Mesendoderm (in vitro differentiated cells): ENCODE measurements around the gene CERS6.

Experiments
- DNase-seq: peaks from one replicate; pipeline ENCODE4 v3.0.0; 2013
- H2AK5ac ChIP-seq: 2 replicates; pipeline ENCODE4 v1.6.1; 2013; ENCODE audit warnings: low read length, inconsistent platforms
- H2BK120ac ChIP-seq: 2 replicates; pipeline ENCODE4 v1.6.1; 2013; ENCODE audit warnings: low read depth, mild to moderate bottlenecking, low read length, moderate library complexity, mixed read lengths
- H2BK15ac ChIP-seq: replicated peaks from 2 replicates; pipeline ENCODE4 v1.6.1; 2013; ENCODE audit warnings: low read depth, mild to moderate bottlenecking, moderate library complexity
- H2BK5ac ChIP-seq: 2 replicates; pipeline ENCODE4 v1.6.1; 2013; ENCODE audit warnings: low read length, inconsistent platforms
- H3K18ac ChIP-seq: 2 replicates; pipeline ENCODE4 v1.6.1; 2013; ENCODE audit warnings: mild to moderate bottlenecking, low read length, mixed read lengths
- H3K23ac ChIP-seq: one replicate; pipeline ENCODE4 v1.6.1; 2013; ENCODE audit warnings: low read length
- H3K27ac ChIP-seq: 2 replicates; pipeline ENCODE4 v1.5.1; 2013; ENCODE audit warnings: low read depth, mild to moderate bottlenecking, inconsistent platforms, low read length, moderate library complexity
- H3K27me3 ChIP-seq: 2 replicates; pipeline ENCODE4 v1.6.1; 2013; ENCODE audit warnings: low read length, control low read depth, mild to moderate bottlenecking, inconsistent platforms; ENCODE audit not compliant: insufficient read depth, poor library complexity
- H3K36me3 ChIP-seq: 2 replicates; pipeline ENCODE4 v1.6.1; 2013; ENCODE audit warnings: low read length, inconsistent platforms; ENCODE audit not compliant: control insufficient read depth, insufficient read depth
- H3K4ac ChIP-seq: one replicate; pipeline ENCODE4 v1.6.1; 2013; ENCODE audit warnings: low read depth, mild to moderate bottlenecking, low read length, moderate library complexity
- H3K4me1 ChIP-seq: 2 replicates; pipeline ENCODE4 v1.6.1; 2013; ENCODE audit warnings: low read depth, low read length, inconsistent platforms; ENCODE audit not compliant: control insufficient read depth
- H3K4me2 ChIP-seq: 2 replicates; pipeline ENCODE4 v1.6.1; 2013; ENCODE audit warnings: low read length
- H3K4me3 ChIP-seq: 2 replicates; pipeline ENCODE4 v1.5.1; 2013; ENCODE audit warnings: mild to moderate bottlenecking, low read length
- H3K56ac ChIP-seq: one replicate; pipeline ENCODE4 v1.6.1; 2013; ENCODE audit warnings: low read length
- H3K79me1 ChIP-seq: 2 replicates; pipeline ENCODE4 v1.6.1; 2013; ENCODE audit warnings: low read length, inconsistent platforms
- H3K79me2 ChIP-seq: 2 replicates; pipeline ENCODE4 v1.6.1; 2013; ENCODE audit warnings: mild to moderate bottlenecking, low read length; ENCODE audit not compliant: control insufficient read depth, insufficient read depth
- H3K9ac ChIP-seq: 2 replicates; pipeline ENCODE4 v1.6.1; 2013; ENCODE audit warnings: low read length, inconsistent platforms
- H4K5ac ChIP-seq: one replicate; pipeline ENCODE4 v1.6.1; 2013; ENCODE audit warnings: low read length
- H4K8ac ChIP-seq: one replicate; pipeline ENCODE4 v1.6.1; 2013; ENCODE audit warnings: low read depth, mild to moderate bottlenecking, control low read depth, low read length, moderate library complexity
- WGBS: extraction: QIAGEN DNeasy Blood & Tissue Kit; methylation state at CpG from one replicate; pipeline ENCODE4 v1.1.7; 2013; ENCODE audit warnings: low lambda C conversion rate, missing lambda C conversion rate; ENCODE audit not compliant: insufficient coverage; ENCODE audit errors: extremely low coverage; 5-methylcytosine and 5-hydroxymethylcytosine counted together

The CERS6 gene

DNA sequence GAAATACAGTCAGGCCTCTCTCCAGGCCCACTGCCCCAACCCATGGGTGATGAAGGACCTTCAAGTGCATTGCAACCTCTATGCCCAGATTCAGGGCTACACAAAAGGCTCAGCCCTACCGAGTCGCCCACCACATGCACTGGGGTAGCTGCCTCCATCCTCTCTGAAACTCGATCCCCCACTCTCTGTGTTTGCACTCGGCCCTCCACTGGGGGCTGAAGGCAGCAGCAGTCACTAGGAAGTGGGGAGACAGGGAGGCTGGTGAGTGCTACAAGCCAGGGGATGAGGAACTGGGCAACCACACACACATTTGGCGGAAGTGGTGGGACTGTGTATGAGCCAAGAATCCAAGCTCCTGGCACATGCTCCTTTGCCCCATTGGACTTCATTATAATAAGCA lies 94.6 kb downstream of the CERS6 start:
- Histone ChIP-seq H3K4me1 (peaks cover 3% of the 10 kb centered on the region), H3K4me2 (no peak overlapping the region), H2AK5ac (no peak overlapping the region), H3K79me1 (peaks cover 4% of the 10 kb centered on the region), H3K36me3 (no peaks in the 10 kb centered on the region), H3K79me2 (no peaks in the 10 kb centered on the region), H2BK5ac (peak overlapping the region; percentile 54), H3K56ac (peak overlapping the region; percentile 1), H2BK15ac (no peak overlapping the region), H3K27ac (no peak overlapping the region), H2BK120ac (no peak overlapping the region), H4K5ac (no peak overlapping the region), H4K8ac (no peak overlapping the region), H3K9ac (no peak overlapping the region), H3K27me3 (no peaks in the 10 kb centered on the region), H3K4ac (no peak overlapping the region), H3K18ac (no peak overlapping the region), H3K4me3 (no peak overlapping the region), H3K23ac (no peak overlapping the region)
- no CpG with 5 or more reads among the region's 5 CpGs for WGBS
- DNase-seq: peak; percentile 36

- no peak overlapping the region for H2BK5ac ChIP-seq
- H3K23ac ChIP-seq: no peak overlapping the region
- no peak overlapping the region for H2BK120ac ChIP-seq
- H3K4me3 ChIP-seq: no peak overlapping the region
- no peak overlapping the region for H3K27ac ChIP-seq
- no peak overlapping the region for H4K5ac ChIP-seq
- H3K36me3 ChIP-seq: no peaks in the 10 kb centered on the region
- no peak overlapping the region for H2AK5ac ChIP-seq
- no peaks in the 10 kb centered on the region for H3K79me2 ChIP-seq
- peaks cover 1% of the 10 kb centered on the region for H3K79me1 ChIP-seq
- no peak overlapping the region for H3K9ac ChIP-seq
- H4K8ac ChIP-seq: no peak overlapping the region
- no peak overlapping the region for H3K18ac ChIP-seq
- H3K4me2 ChIP-seq: no peak overlapping the region
- H3K4ac ChIP-seq: no peak overlapping the region
- H3K56ac ChIP-seq: no peak overlapping the region
- no CpG with 5 or more reads among the region's 2 CpGs for WGBS
- no peaks in the 10 kb centered on the region for H3K27me3 ChIP-seq
- no peak overlapping the region for H2BK15ac ChIP-seq
- peak; percentile 91 for DNase-seq
- peaks cover 3% of the 10 kb centered on the region for H3K4me1 ChIP-seq
Measured at GRCh38 chr2:168552450-168552856, 96.4 kb downstream of the CERS6 start.

DNA sequence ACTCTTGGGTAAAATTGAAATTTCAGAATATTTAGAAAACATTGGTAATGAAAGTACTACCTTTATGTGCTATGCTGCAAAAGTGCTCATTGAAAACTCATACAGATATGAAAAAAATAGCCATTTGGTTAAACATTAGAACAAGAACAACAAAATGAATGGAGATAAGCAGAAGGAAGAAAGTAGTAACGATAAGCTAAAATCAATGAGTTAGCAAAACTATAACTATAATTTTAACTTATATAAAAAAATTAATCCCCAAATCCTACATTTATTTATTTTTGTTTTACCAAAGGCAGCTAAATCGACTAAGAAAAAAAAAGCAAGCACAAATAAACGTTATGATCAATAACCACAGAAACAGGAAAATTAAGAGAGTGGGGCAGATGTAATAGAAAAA lies 99.2 kb downstream of the CERS6 start:
- Histone ChIP-seq H3K4me2 (no peak overlapping the region), H2AK5ac (no peak overlapping the region), H3K36me3 (no peaks in the 10 kb centered on the region), H3K9ac (no peak overlapping the region), H3K79me2 (no peaks in the 10 kb centered on the region), H2BK120ac (no peak overlapping the region), H2BK15ac (no peak overlapping the region), H2BK5ac (no peak overlapping the region), H3K23ac (no peak overlapping the region), H3K79me1 (no peaks in the 10 kb centered on the region), H3K4me3 (no peak overlapping the region), H3K18ac (no peak overlapping the region), H3K4ac (no peak overlapping the region), H4K5ac (no peak overlapping the region), H4K8ac (no peak overlapping the region), H3K27me3 (no peaks in the 10 kb centered on the region), H3K56ac (no peak overlapping the region), H3K4me1 (peaks cover 3% of the 10 kb centered on the region), H3K27ac (no peak overlapping the region)
- 100% methylated on average over 1 of the region's 3 CpGs for WGBS
- no peak for DNase-seq

- Histone ChIP-seq H3K4me1 (no peaks in the 10 kb centered on the region), H3K4ac (no peak overlapping the region), H4K5ac (no peak overlapping the region), H2BK15ac (no peak overlapping the region), H2AK5ac (no peak overlapping the region), H2BK5ac (no peak overlapping the region), H3K79me1 (no peaks in the 10 kb centered on the region), H3K27ac (no peak overlapping the region), H3K27me3 (no peaks in the 10 kb centered on the region), H3K4me3 (no peak overlapping the region), H3K36me3 (no peaks in the 10 kb centered on the region), H3K56ac (no peak overlapping the region), H3K18ac (no peak overlapping the region), H2BK120ac (no peak overlapping the region), H3K9ac (no peak overlapping the region), H3K79me2 (no peaks in the 10 kb centered on the region), H4K8ac (no peak overlapping the region), H3K4me2 (no peak overlapping the region), H3K23ac (no peak overlapping the region)
- no CpG with 5 or more reads among the region's 2 CpGs for WGBS
- DNase-seq: no peak
Measured at GRCh38 chr2:168559187-168559586, 103.1 kb downstream of the CERS6 start.

- WGBS: no CpG with 5 or more reads among the region's 7 CpGs
- Histone ChIP-seq H3K9ac (no peak overlapping the region), H3K36me3 (no peaks in the 10 kb centered on the region), H4K5ac (no peak overlapping the region), H2AK5ac (no peak overlapping the region), H3K4ac (no peak overlapping the region), H3K18ac (no peak overlapping the region), H3K27me3 (no peaks in the 10 kb centered on the region), H3K4me1 (no peaks in the 10 kb centered on the region), H3K56ac (no peak overlapping the region), H2BK120ac (no peak overlapping the region), H2BK15ac (no peak overlapping the region), H4K8ac (no peak overlapping the region), H3K4me2 (no peak overlapping the region), H3K27ac (no peak overlapping the region), H2BK5ac (no peak overlapping the region), H3K4me3 (no peak overlapping the region), H3K23ac (no peak overlapping the region), H3K79me1 (no peaks in the 10 kb centered on the region), H3K79me2 (no peaks in the 10 kb centered on the region)
- no peak for DNase-seq
Measured at GRCh38 chr2:168560817-168561499, 104.9 kb downstream of the CERS6 start.

DNA sequence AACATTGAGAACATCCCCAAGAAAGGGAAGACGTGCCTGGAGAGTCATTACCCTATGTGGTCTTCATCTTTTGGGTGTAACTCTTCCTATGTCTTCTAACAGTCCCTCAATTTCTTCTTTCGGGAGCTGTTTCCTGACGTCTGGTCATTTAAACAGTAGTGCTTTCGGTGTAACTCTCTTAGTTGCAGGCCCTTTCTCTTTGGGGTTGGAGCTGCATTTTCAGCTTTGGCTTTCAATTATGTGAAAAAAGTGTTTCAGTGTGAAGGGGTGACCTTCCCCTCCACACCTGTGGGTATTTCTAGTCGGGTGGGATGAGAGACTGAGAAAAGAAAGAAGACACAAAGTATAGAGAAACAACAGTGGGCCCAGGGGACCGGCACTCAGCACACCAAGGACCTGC lies 105.9 kb downstream of the CERS6 start:
- Histone ChIP-seq H3K4ac (no peak overlapping the region), H3K27ac (no peak overlapping the region), H4K8ac (no peak overlapping the region), H3K56ac (no peak overlapping the region), H3K4me1 (no peaks in the 10 kb centered on the region), H3K18ac (no peak overlapping the region), H2BK5ac (no peak overlapping the region), H3K79me2 (no peaks in the 10 kb centered on the region), H3K4me2 (no peak overlapping the region), H3K36me3 (no peaks in the 10 kb centered on the region), H4K5ac (no peak overlapping the region), H2AK5ac (no peak overlapping the region), H3K23ac (no peak overlapping the region), H3K79me1 (no peaks in the 10 kb centered on the region), H3K4me3 (no peak overlapping the region), H2BK120ac (no peak overlapping the region), H2BK15ac (no peak overlapping the region), H3K9ac (no peak overlapping the region), H3K27me3 (no peaks in the 10 kb centered on the region)
- DNase-seq: no peak
- WGBS: no CpG with 5 or more reads among the region's 6 CpGs
